Esophagus squamous epithelium (tissue), 4 donors: ENCODE measurements around the gene FOXO4.

Experiments used
- POLR2A ChIP-seq, 4 donors: fragments of 450-650 bp; IDR thresholded peaks; one replicate each; pipeline ENCODE4 v1.6.1; 2017; ENCODE audit warnings: antibody characterized with exemption in 4 of 4, mild to moderate bottlenecking in 4 of 4, moderate library complexity in 3 of 4
- TF ChIP-seq, protein P1 (sequence below), 6 experiments: fragments of 450-650 bp in 4 of 6; fragments of 200-600 bp in 2 of 6; sonication (generic) in 2 of 6; IDR thresholded peaks; one replicate each; pipeline ENCODE4 v1.5.1; 2016 to 2019; ENCODE audit warnings: antibody characterized with exemption in 6 of 6, mild to moderate bottlenecking in 4 of 6, moderate library complexity in 4 of 6

DNA sequence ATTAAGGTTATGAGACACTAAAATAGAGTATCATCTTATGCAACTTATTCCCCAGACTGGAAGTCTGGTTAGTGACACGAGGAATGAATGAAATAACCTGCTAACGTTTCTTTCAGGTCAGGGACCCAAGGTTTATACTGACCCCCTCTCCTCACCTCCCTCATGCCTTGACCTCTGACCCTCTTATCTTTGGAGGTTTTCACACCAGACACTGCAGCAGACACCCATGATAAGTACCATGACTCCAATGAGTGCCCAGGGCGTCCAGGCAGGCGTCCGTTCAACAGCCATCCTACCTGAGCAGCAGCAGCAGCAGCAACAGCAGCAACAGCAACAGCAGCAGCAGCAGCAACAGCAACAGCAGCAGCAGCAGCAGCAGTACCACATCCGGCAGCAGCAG is 44.8 kb downstream of the FOXO4 start:
- TF ChIP-seq, protein P1, sequence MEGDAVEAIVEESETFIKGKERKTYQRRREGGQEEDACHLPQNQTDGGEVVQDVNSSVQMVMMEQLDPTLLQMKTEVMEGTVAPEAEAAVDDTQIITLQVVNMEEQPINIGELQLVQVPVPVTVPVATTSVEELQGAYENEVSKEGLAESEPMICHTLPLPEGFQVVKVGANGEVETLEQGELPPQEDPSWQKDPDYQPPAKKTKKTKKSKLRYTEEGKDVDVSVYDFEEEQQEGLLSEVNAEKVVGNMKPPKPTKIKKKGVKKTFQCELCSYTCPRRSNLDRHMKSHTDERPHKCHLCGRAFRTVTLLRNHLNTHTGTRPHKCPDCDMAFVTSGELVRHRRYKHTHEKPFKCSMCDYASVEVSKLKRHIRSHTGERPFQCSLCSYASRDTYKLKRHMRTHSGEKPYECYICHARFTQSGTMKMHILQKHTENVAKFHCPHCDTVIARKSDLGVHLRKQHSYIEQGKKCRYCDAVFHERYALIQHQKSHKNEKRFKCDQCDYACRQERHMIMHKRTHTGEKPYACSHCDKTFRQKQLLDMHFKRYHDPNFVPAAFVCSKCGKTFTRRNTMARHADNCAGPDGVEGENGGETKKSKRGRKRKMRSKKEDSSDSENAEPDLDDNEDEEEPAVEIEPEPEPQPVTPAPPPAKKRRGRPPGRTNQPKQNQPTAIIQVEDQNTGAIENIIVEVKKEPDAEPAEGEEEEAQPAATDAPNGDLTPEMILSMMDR (IDR thresholded peaks at IDR 0.05), result no peak
- no peak for TF ChIP-seq POLR2A (IDR thresholded peaks at IDR 0.05)
